Esophagus squamous epithelium (tissue), 4 donors: ENCODE measurements around the gene ATP2C1.

Source experiments
- POLR2A ChIP-seq, 4 donors: fragments of 450-650 bp; IDR thresholded peaks; one replicate each; pipeline ENCODE4 v1.6.1; 2017; ENCODE audit warnings: antibody characterized with exemption in 4 of 4, mild to moderate bottlenecking in 4 of 4, moderate library complexity in 3 of 4
- TF ChIP-seq, protein P1 (sequence below), 6 experiments: fragments of 450-650 bp in 4 of 6; fragments of 200-600 bp in 2 of 6; sonication (generic) in 2 of 6; IDR thresholded peaks; one replicate each; pipeline ENCODE4 v1.5.1; 2016 to 2019; ENCODE audit warnings: antibody characterized with exemption in 6 of 6, mild to moderate bottlenecking in 4 of 6, moderate library complexity in 4 of 6

DNA sequence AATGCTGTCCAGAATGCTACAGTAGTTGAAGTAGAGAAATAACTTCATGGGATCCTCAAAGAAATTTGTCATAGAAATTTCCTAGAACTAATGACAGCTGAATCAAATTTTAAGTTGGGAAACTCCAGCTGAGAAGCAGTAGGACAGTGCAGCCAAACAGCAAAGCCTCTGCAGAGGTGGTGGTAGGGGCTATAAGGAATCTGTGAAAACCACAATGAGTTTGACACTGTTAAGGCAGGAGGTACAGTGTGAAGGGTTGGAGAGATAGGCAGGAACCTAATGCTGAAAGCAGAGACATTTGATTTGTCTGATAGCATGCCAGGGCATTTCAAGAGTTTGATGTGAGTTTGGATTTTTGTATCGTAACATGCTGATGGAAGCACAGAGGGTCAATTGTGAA lies 110.7 kb downstream of the ATP2C1 start:
- TF ChIP-seq, protein P1, sequence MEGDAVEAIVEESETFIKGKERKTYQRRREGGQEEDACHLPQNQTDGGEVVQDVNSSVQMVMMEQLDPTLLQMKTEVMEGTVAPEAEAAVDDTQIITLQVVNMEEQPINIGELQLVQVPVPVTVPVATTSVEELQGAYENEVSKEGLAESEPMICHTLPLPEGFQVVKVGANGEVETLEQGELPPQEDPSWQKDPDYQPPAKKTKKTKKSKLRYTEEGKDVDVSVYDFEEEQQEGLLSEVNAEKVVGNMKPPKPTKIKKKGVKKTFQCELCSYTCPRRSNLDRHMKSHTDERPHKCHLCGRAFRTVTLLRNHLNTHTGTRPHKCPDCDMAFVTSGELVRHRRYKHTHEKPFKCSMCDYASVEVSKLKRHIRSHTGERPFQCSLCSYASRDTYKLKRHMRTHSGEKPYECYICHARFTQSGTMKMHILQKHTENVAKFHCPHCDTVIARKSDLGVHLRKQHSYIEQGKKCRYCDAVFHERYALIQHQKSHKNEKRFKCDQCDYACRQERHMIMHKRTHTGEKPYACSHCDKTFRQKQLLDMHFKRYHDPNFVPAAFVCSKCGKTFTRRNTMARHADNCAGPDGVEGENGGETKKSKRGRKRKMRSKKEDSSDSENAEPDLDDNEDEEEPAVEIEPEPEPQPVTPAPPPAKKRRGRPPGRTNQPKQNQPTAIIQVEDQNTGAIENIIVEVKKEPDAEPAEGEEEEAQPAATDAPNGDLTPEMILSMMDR (IDR thresholded peaks at IDR 0.05) = no peak
- no peak for TF ChIP-seq POLR2A (IDR thresholded peaks at IDR 0.05)
